Activated CD4-positive, alpha-beta T cell treated with anti-CD3 and anti-CD28 coated beads, Interleukin-2, amount 10 ng/mL, durations not matched to agents 24 days and 14 days (primary cell): ENCODE results near the gene HSPB7. TPM values are rescaled to one million over a fixed set of nuclear protein-coding genes. Genes with fewer than 3 reads are reported as not detected.
A peak's percentile ranks its signal among the peaks of the same experiment; 100 is the strongest.

Experiments used
- DNase-seq: peaks from one replicate; pipeline ENCODE4 v3.0.0; 2022
- H3K27ac Mint-ChIP-seq: one replicate; pipeline ENCODE4 v1.8.0; 2022; ENCODE audit warnings: mild to moderate bottlenecking, mixed read lengths
- H3K27me3 Mint-ChIP-seq: one replicate; pipeline ENCODE4 v1.8.0; 2022; ENCODE audit warnings: mixed read lengths
- H3K36me3 Mint-ChIP-seq: one replicate; pipeline ENCODE4 v1.8.0; 2022; ENCODE audit warnings: low read depth, mild to moderate bottlenecking, mixed read lengths
- H3K4me1 Mint-ChIP-seq: one replicate; pipeline ENCODE4 v1.8.0; 2021; ENCODE audit warnings: mixed read lengths
- H3K4me3 Mint-ChIP-seq: one replicate; pipeline ENCODE4 v1.8.0; 2022; ENCODE audit warnings: mild to moderate bottlenecking, moderate library complexity, mixed read lengths
- H3K9me3 Mint-ChIP-seq: one replicate; pipeline ENCODE4 v1.8.0; 2021; ENCODE audit warnings: mixed read lengths
- intact Hi-C: fragments of 100-400 bp; cut with micrococcal nuclease; formaldehyde crosslinking; loops from one replicate; pipeline ENCODE4 v1.15.1; 2023
- total RNA-seq: library from RNA; stranded (reverse); gene quantifications from 2 replicates; pipeline ENCODE4 v1.2.3, GENCODE V29; 2022

HSPB7 gene
- total RNA-seq, 1 donor from 2014 or later: not detected

- peak; percentile 70 for DNase-seq
- peak overlapping the region; percentile 87 for H3K4me3 Mint-ChIP-seq
- peaks cover 52% of the 10 kb centered on the region for H3K36me3 Mint-ChIP-seq
- peaks cover 3% of the 10 kb centered on the region for H3K9me3 Mint-ChIP-seq
- no peaks in the 10 kb centered on the region for H3K27me3 Mint-ChIP-seq
- peak overlapping the region; percentile 100 for H3K27ac Mint-ChIP-seq
- peaks cover 63% of the 10 kb centered on the region for H3K4me1 Mint-ChIP-seq
- intact Hi-C loops: loop anchor here (1.0 to 5.0 kb wide), 3 partner anchors 46 to 718 kb away; partner anchors contain the start of genes FHAD1 and SZRD1
Measured at GRCh38 chr1:15965228-15965767, 52.5 kb downstream of the HSPB7 start.

Other genes with a start within 250 kb of the HSPB7 start
- gene UQCRHL, start 210.4 kb downstream of the HSPB7 start, total RNA-seq: 1.5 TPM in 2 replicates
- 89.1 and 94.1 TPM in 2 replicates for gene SPEN, start 170.3 kb downstream of the HSPB7 start, total RNA-seq
- gene ZBTB17, start 41.9 kb downstream of the HSPB7 start, total RNA-seq: 60.9 and 63.9 TPM in 2 replicates
- gene SRARP, start 13.8 kb downstream of the HSPB7 start, total RNA-seq: not detected in 2 replicates
- gene CLCNKA, start 4.0 kb upstream of the HSPB7 start, total RNA-seq: not detected in 2 replicates
- not detected in 2 replicates for gene CLCNKB, start 25.7 kb upstream of the HSPB7 start, total RNA-seq
- 0.26 and 0.38 TPM in 2 replicates for gene FAM131C, start 55.6 kb upstream of the HSPB7 start, total RNA-seq
- gene EPHA2, start 138.0 kb upstream of the HSPB7 start, total RNA-seq: not detected in 2 replicates
- 8.5 and 8.8 TPM in 2 replicates for gene ARHGEF19, start 194.6 kb upstream of the HSPB7 start, total RNA-seq
- gene CPLANE2, start 219.1 kb upstream of the HSPB7 start, total RNA-seq: 4.8 and 6.1 TPM in 2 replicates